LNCaP clone FGC (cell line): ENCODE results near the gene ABCC9.

Source experiments
- DNase-seq: peaks from one replicate; pipeline ENCODE4 v3.0.0-alpha.2; 2011; ENCODE audit warnings: low read depth
- H3K4me3 ChIP-seq: 2 replicates; pipeline ENCODE4 v1.5.1; 2011; ENCODE audit warnings: mild to moderate bottlenecking, low read depth, low read length, control low read depth
- CTCF ChIP-seq: IDR thresholded peaks from 2 replicates; pipeline ENCODE4 v1.5.1; 2012; ENCODE audit warnings: mild to moderate bottlenecking; ENCODE audit not compliant: control insufficient read depth, insufficient read depth; ENCODE audit errors: extremely low read depth

The ABCC9 gene

GRCh38 chr12:21756699-21757098 is 184.5 kb downstream of the ABCC9 start:
- no peak for DNase-seq
- no peak overlapping the region for H3K4me3 ChIP-seq
- TF ChIP-seq CTCF, result no peak

GRCh38 chr12:21751517-21751916 is 189.7 kb downstream of the ABCC9 start:
- peak; percentile 32 for DNase-seq
- no peak for TF ChIP-seq CTCF
- no peak overlapping the region for H3K4me3 ChIP-seq
